Measurements from ENCODE around the gene DAPK3.

GRCh38 chr19:4007836-4008539, 37.1 kb upstream of the DAPK3 start:
- TF ChIP-seq CTCF (IDR thresholded peaks at IDR 0.05) (no peak), EP300 (IDR thresholded peaks at IDR 0.05) (no peak)
